Suprapubic skin (tissue), 4 donors: Measurements from ENCODE around the gene DLGAP4.

Source experiments
- CTCF ChIP-seq, 2 donors: fragments of 200-600 bp in 1 of 2; fragments of 450-650 bp in 1 of 2; sonication (generic) in 1 of 2; IDR thresholded peaks; one replicate each; pipeline ENCODE4 v1.5.1; 2016 to 2019; ENCODE audit warnings: antibody characterized with exemption in 2 of 2, mild to moderate bottlenecking in 1 of 2, moderate library complexity in 1 of 2
- POLR2A ChIP-seq, 2 donors: fragments of 450-650 bp; IDR thresholded peaks; one replicate each; pipeline ENCODE4 v1.6.1; 2017; ENCODE audit warnings: antibody characterized with exemption in 2 of 2, mild to moderate bottlenecking in 2 of 2, moderate library complexity in 2 of 2
- POLR2AphosphoS5 ChIP-seq, 3 donors: sonication (generic); formaldehyde crosslinking; IDR thresholded peaks; one replicate each; pipeline ENCODE4 v1.6.1; 2017; ENCODE audit warnings: antibody characterized with exemption in 3 of 3

GRCh38 chr20:36336954-36337704, 31.0 kb downstream of the DLGAP4 start:
- TF ChIP-seq CTCF (IDR thresholded peaks at IDR 0.05) (no peak), POLR2A (IDR thresholded peaks at IDR 0.05) (no peak), POLR2AphosphoS5 (IDR thresholded peaks at IDR 0.05) (no peak)
